AG04450 (cell line): ENCODE measurements around the gene CCDC30. TPM values are rescaled to one million over a fixed set of nuclear protein-coding genes. Genes with fewer than 3 reads are reported as not detected.
"Not testable (repeated sequence)": the region's sequence is repeated elsewhere in the genome, so short reads cannot be mapped to it uniquely, and the experiment has no call there.

Experiments used
- CTCF ChIA-PET: fragments of 300-600, 350-600 bp; formaldehyde crosslinking; extraction: SDS; loops from one replicate; lab custom pipeline; 2022; ENCODE audit warnings: antibody characterized with exemption, inconsistent platforms; lab: Charles Lee
- POLR2A ChIA-PET: fragments of 350-600 bp; formaldehyde crosslinking; extraction: SDS; loops from one replicate; lab custom pipeline; 2021; ENCODE audit warnings: antibody characterized with exemption, inconsistent platforms; lab: Yijun Ruan, JAX
- DNase-seq: peaks from one replicate; pipeline ENCODE4 v3.0.0-alpha.2; 2011; ENCODE audit warnings: low read depth, low spot score
- H3K27ac ChIP-seq: one replicate; pipeline ENCODE4 v1.5.1; 2012; ENCODE audit warnings: low read depth, low read length, control low read depth
- H3K27me3 ChIP-seq: one replicate; pipeline ENCODE4 v1.6.0; 2012; ENCODE audit warnings: low read length; ENCODE audit not compliant: control insufficient read depth, insufficient read depth
- H3K4me3 ChIP-seq: 2 replicates; pipeline ENCODE4 v1.5.1; 2011; ENCODE audit warnings: mild to moderate bottlenecking, low read depth, low read length, control low read depth
- H3K9me3 ChIP-seq: 2 replicates; pipeline ENCODE4 v1.5.1; 2012; ENCODE audit warnings: low read length; ENCODE audit not compliant: control insufficient read depth, insufficient read depth
- CTCF ChIP-seq: IDR thresholded peaks from 2 replicates; pipeline ENCODE4 v1.5.1; 2011; ENCODE audit warnings: low read depth, low read length, control low read depth, inconsistent platforms
- polyA plus RNA-seq: library from polyadenylated mRNA; depleted of rRNA; stranded (reverse); fragments of >200 nt; gene quantifications from 2 replicates; pipeline ENCODE4 v1.2.3, GENCODE V29; 2011

CCDC30 gene
- polyA plus RNA-seq, 1 experiment, result 0.61 TPM

- no peak overlapping the region for H3K4me3 ChIP-seq
- DNase-seq, result no peak
- CTCF ChIA-PET, result no interaction called here
- POLR2A ChIA-PET, result no interaction called here
- H3K9me3 ChIP-seq, result no peaks in the 10 kb centered on the region
- no peaks in the 10 kb centered on the region for H3K27me3 ChIP-seq
- no peak overlapping the region for H3K27ac ChIP-seq
- TF ChIP-seq CTCF, result no peak
Measured at GRCh38 chr1:42476605-42477004, 13.5 kb downstream of the CCDC30 start.

- DNase-seq, POLR2A ChIA-PET, H3K27me3 ChIP-seq, H3K9me3 ChIP-seq, H3K27ac ChIP-seq, H3K4me3 ChIP-seq, CTCF ChIA-PET: not testable (repeated sequence)
Measured at GRCh38 chr1:42477354-42477753, 14.3 kb downstream of the CCDC30 start.

GRCh38 chr1:42477775-42478174 lies 14.7 kb downstream of the CCDC30 start:
- no peak overlapping the region for H3K27ac ChIP-seq
- no peak for DNase-seq
- TF ChIP-seq CTCF, result no peak
- ChIA-PET POLR2A (no interaction called here), CTCF (no interaction called here)
- H3K4me3 ChIP-seq, result no peak overlapping the region
- no peaks in the 10 kb centered on the region for H3K9me3 ChIP-seq
- no peaks in the 10 kb centered on the region for H3K27me3 ChIP-seq

GRCh38 chr1:42479621-42480020 lies 16.5 kb downstream of the CCDC30 start:
- no peak for DNase-seq
- TF ChIP-seq CTCF, result peak; percentile 29

GRCh38 chr1:42480921-42481320 lies 17.8 kb downstream of the CCDC30 start:
- ChIA-PET POLR2A (no interaction called here), CTCF (no interaction called here)
- no peak for DNase-seq
- Histone ChIP-seq H3K27me3 (no peaks in the 10 kb centered on the region), H3K4me3 (no peak overlapping the region), H3K27ac (no peak overlapping the region), H3K9me3 (no peaks in the 10 kb centered on the region)
- no peak for TF ChIP-seq CTCF

More at GRCh38 chr1:42479621-42480020, 16.5 kb downstream of the CCDC30 start:
- H3K27ac ChIP-seq, result no peak overlapping the region
- ChIA-PET POLR2A (no interaction called here), CTCF (no interaction called here)
- H3K27me3 ChIP-seq, result no peaks in the 10 kb centered on the region
- no peak overlapping the region for H3K4me3 ChIP-seq
- H3K9me3 ChIP-seq, result no peaks in the 10 kb centered on the region

GRCh38 chr1:42482635-42483153 lies 19.6 kb downstream of the CCDC30 start:
- ChIA-PET CTCF (no interaction called here), POLR2A (no interaction called here)
- TF ChIP-seq CTCF, result no peak
- no peak overlapping the region for H3K27ac ChIP-seq
- DNase-seq, result no peak
- H3K9me3 ChIP-seq, result no peaks in the 10 kb centered on the region
- no peaks in the 10 kb centered on the region for H3K27me3 ChIP-seq
- H3K4me3 ChIP-seq, result no peak overlapping the region
